Breast epithelium (tissue), 3 donors: Measurements from ENCODE around the gene MRC2.

Experiments
- CTCF ChIP-seq, 3 donors: fragments of 450-650 bp; IDR thresholded peaks; one replicate each; pipeline ENCODE4 v1.5.1; 2016 to 2017; ENCODE audit warnings: antibody characterized with exemption in 3 of 3, mild to moderate bottlenecking in 3 of 3, moderate library complexity in 3 of 3
- POLR2A ChIP-seq: fragments of 450-650 bp; IDR thresholded peaks from one replicate; pipeline ENCODE4 v1.6.1; 2016; ENCODE audit warnings: antibody characterized with exemption, mild to moderate bottlenecking, moderate library complexity
- POLR2AphosphoS5 ChIP-seq, 3 donors: sonication (generic); formaldehyde crosslinking; IDR thresholded peaks; one replicate each; pipeline ENCODE4 v1.6.1; 2017; ENCODE audit warnings: antibody characterized with exemption in 3 of 3

GRCh38 chr17:62732125-62732524 lies 104.7 kb downstream of the MRC2 start:
- TF ChIP-seq POLR2A (no peak), CTCF (IDR thresholded peaks at IDR 0.05) (no peak), POLR2AphosphoS5 (IDR thresholded peaks at IDR 0.05) (no peak)
